Stimulated activated CD4-positive, alpha-beta T cell treated with anti-CD3 and anti-CD28 coated beads, Interleukin-4, amount 100 ng/mL, for 48 hours (primary cell): Measurements from ENCODE around the gene N4BP2.

Experiments
- DNase-seq, 2 donors: peaks; one replicate each; pipeline ENCODE4 v3.0.0-alpha.2; 2020; ENCODE audit warnings: low read depth in 2 of 2

N4BP2 gene

DNA sequence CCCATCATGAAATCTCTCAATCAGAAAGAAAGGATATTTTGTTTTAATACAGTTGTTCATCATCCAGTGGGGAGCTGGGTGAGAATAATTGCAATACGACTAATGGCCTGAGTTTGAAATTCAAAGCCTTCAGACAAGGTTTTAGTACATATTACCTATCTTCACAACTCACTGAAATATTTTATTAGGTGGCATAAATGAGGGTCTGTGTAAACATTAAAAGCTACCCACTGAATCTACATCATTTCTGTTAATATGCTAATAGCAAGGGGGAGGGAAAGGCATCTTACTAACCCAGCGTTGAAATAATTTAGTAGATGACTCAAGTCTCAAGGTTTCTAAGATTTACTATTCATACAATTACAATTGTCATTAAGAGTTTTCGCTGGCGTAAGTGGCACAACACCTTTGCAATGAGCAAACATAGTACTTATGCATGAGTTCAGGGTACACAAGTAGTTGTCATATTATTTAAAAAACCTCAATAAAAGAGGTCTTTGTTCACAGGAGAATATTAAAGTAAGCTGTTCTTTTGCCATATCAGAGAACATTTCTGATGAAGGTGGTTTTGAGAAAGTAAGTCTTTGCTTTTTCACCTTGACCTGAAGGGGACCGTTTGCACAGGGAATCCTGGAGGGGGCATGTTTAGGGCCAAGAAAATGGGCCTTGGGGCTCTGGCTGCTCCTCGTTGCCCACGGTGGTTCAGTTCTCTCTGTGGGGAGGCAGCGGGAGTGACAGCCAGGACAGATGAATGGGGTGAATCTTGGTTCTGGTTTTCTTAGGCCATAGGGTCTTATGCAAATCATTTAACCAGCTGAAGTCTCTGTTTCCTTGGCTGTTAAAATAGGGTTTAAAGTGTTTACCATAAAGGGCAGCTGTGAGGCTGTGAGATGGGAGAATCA is 135.7 kb downstream of the N4BP2 start:
- no peak for DNase-seq

DNA sequence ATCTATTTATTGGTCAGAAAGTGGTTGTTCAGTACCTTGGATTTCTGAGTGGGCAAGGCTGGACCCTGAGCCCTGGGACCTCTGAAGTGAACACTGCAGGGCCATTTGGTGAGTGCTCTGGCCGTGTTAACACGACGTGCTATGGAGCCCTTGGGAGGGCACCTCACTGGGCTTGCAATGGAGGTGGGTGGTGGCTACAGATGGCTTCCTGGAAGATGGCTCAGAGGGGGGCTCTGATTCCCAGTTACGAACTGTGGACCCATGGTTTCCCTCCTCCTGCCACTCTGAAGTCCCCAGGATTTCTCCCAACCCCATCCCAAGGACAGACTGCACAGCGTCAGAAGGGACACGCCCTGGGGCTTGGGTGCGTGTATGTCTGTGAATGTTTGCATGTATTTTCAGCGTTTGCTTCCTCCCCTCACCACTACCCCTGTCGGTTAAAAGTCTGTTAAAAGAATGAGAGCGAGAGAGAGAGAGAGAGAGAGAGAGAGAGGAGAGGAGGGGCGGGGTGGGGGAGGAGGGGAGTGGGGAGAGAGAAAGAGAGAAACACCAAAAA is 136.4 kb downstream of the N4BP2 start:
- DNase-seq = no peak

GRCh38 chr4:40193578-40193977 is 136.9 kb downstream of the N4BP2 start:
- DNase-seq = no peak

DNA sequence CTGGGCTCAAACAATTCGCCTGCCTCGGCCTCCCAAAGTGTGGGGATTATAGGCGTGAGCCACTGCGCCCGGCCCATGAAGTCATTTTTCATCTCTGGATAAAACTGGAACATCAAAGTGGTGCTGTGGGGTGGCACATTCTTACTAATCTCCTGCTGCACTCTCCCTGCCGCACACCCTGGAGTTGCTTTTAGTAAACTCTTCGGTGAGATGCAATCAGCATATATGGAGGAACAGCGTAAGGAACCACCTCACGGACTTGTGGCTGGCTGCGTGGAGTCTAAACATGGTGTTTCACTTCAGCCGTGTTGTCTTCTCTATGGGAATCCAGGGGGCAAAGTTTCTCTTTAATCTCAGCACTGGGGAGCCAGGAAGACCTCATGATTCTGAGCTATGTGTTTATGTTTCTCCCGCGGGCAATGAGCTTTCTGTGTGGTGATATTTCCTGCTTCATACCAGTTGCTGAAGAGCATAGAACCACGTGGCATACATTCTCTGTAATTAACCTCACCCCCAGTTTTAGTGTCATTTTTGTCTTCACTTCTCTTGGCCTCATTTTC is 138.0 kb downstream of the N4BP2 start:
- DNase-seq = no peak

DNA sequence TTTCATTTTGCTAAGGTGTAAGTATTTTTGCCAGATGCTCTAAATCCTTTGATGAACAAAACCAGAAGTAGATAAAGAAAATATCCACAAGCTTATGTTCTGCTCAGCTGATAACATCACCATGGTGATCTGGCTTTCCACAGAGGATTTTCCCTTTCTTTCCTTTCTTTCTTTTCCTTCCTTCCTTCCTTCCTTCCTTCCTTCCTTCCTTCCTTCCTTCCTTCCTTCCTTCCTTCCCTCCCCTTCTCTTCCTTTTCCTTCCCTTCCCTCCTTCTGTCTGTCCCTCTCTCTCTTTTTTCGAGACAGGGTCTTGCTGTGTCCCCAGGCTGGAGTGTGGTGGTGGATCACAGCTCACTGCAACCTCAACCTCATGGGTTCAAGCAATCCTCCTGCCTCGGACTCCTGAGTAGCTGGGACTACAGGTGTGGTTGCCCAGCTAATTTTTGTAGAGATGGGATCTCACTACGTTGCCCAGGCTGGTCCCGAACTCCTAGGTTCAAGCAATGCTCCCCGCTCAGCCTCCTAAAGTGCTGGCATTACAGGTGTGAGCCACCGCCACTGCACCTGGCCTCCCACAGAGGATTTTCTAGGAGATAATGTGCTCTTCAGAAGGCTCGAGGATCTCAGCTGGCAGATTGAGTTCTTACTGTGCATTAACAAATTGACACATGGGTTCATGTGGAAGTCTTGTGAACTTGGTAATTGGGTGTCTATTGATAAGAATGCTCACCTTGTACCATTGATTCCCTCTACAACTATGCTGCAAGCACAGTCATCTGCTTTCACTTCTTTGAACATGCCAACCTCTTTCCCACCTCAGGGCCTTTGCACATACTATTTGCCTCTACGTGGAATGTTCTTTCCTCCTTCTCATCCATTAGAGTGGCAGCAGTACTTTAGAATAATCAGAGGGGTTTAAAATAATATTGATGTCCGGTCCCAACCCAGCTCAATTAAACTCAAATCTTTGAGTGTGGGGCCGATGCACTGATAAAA is 138.8 kb downstream of the N4BP2 start:
- DNase-seq = no peak

DNA sequence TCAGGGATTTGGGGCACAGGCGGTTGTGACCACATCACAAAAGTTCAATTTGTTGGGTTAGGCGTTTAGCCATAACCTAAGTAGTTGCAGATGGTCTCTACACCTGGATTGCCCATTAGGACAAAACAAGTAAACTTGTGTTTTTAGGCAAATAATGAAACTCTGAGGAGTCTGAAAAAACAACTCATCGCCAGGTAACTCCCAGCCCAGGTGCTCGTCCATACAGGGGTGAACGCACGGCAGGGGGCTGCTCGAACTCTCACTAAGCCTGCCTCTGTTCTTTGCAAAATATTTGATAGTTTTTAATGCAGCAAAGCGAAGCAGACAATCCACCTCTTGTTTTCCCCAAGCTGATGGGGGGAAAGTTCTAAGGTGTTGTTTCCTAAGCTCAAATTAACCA is 139.6 kb downstream of the N4BP2 start:
- no peak for DNase-seq

- DNase-seq = peak in 1 of 2 donors; percentile 62
These were observed 140.2 kb downstream of the N4BP2 start, which contains the start of gene RHOH for GRCh38 chr4:40196724-40197281. RHOH (plus strand) TSS chr4:40197031; CDS start chr4:40243387, 46,356 bp downstream.

- DNase-seq = no peak
These were observed 141.4 kb downstream of the N4BP2 start for GRCh38 chr4:40197879-40198689.

DNA sequence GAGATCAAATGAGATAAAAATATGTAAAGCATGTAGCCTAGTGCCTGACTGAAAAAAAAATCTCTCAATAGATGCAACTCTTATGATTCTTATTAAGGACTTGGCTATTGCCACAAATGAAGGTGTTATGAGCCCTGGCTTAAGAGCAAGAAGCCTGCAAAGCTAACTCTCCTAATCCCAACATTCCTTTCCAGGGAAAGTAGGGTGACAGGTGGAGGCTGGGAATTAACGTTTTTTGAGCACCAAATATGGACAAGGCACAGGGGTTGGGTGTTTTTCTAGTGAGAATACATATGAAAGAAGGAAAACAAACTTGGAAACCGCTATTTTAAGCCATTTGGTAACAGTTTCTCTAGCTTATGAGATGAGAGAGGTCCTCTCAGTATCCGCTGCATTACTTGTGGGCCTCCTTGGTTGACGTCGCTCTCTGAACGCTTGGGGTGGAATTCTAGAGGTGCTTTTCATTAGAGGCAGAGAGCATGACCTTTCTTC is 142.6 kb downstream of the N4BP2 start:
- DNase-seq = no peak

GRCh38 chr4:40199999-40200874 is 143.6 kb downstream of the N4BP2 start:
- peak; percentile 61 to 64 for DNase-seq

- no peak for DNase-seq
These were observed 144.5 kb downstream of the N4BP2 start for GRCh38 chr4:40200875-40201801.

DNA sequence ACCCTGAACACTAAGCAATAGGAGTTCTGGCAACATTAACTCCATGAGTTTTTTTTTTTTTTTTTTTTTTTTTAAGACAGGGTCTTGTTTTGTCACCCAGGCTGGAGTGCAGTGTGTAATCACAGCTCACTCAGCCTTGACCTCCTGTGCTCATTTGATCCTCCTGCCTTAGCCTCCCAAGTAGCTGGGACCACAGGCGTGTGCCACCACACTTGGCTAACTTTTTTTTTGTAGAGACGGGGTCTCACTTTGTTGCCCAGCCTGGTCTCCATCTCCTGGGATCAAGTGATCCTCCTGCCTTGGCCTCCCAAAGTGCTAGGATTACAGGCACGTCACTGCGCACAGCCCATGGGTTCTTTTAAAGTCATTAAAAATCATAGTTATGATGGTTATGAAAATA is 145.2 kb downstream of the N4BP2 start:
- DNase-seq = no peak

GRCh38 chr4:40202474-40202873 is 145.8 kb downstream of the N4BP2 start:
- DNase-seq = no peak

DNA sequence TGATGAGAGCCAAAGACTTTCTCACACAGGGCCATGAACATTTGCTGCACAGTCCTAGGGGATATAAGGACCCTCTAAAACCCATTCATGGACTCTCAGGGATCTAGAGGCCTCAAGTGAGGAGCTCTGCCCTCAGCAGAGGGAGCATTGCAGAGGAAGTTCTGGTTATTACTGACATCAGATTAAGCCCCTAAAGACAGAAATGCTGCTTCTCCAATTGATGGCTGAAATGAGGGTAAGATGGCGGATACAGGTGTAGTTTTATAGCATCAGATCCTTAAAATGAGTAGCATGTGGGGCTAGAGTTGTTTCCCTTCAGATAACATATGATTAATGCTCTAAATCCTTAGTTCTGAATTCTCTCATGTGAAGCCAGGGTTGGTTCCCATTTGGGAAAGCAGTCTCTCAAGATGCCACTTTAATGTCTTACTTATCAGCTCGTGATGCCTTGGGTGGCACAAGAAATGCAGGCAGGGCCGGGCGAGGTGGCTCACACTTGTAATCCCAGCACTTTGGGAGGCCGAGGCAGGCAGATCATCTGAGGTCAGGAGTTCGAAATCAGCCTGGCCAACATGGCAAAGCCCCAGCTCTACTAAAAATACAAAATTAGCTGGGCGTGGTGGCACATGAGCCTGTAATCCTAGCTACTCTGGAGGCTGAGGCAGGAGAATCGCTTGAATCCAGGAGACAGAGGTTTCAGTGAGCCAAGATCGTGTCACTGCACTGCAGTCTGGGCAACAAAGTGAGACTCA is 148.0 kb downstream of the N4BP2 start:
- DNase-seq = no peak

GRCh38 chr4:40205259-40206198 is 148.9 kb downstream of the N4BP2 start:
- DNase-seq = no peak

DNA sequence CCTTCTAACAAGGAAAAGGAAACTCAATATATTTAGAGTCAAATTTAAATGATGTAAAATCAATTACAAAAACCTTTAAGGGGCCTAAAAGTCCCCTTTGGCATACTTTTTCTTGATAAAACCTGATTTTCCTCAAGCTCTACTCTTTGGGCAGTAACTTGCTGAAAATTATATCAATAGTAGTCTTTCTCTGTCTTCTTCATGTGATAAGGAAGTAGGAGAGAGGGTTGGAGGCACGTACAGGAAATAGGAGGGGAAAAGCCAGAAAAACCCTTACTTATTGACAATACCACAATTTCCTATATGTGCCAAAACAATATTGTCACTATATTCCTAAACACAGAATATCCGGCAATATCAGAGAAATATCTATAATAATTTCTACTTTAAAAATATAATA is 149.8 kb downstream of the N4BP2 start:
- DNase-seq = no peak
